ENCODE data around the gene ZBTB7C. TPM values are rescaled to one million over a fixed set of nuclear protein-coding genes. Genes with fewer than 3 reads are reported as not detected.

The ZBTB7C gene
- total RNA-seq, 1 experiment from 2014 or later = 0.32 TPM

DNA sequence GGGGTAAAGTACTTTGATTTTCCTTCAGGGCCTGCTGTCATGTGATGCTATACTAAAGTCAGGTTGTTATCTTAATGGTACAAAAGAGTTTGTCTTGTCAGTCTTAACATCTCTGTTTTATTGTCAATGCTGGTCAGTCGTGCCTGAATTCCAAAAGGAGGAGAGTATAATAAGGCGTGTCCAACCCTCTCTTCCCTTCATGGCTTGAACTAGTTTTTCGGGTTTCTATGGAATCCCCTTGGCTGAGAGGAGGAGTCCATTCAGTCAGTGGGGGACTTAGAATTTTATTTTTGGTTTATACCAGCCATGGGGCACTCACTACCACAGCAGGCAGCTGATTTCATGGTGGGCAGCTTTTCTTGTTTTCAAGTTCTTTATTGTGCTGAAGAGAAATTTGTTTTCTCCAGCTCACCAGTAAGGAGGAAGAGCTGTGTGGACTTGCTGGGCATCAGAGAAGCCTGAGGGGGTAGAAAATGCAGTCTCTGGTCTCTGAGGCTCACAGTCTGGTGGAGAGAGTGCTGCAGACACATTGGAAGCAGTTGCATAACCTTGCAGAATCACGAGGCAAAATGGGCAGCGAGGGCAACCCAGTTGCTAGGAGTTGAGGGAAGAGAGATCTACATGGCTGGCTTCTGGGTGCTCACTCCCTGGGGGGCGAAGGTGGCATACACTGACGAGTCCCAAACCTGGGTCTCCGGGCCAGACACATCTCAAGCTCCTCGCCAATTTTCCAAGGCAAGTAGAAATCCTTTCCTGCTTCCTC lies 193.1 kb downstream of the ZBTB7C start:
- Histone ChIP-seq H3K36me3 (ENCODE audit: insufficient read depth, low read length, poor library complexity, severe bottlenecking) (no peaks in the 10 kb centered on the region), H3K27ac (ENCODE audit: low read depth, low read length, poor library complexity, severe bottlenecking) (no peak overlapping the region), H3K27me3 (replicated peaks; ENCODE audit: insufficient read depth, low read depth, low read length, poor library complexity) (no peaks in the 10 kb centered on the region), H3K4me3 (ENCODE audit: low read depth, low read length, poor library complexity, severe bottlenecking) (no peak overlapping the region), H3K9me3 (ENCODE audit: low read depth, low read length, poor library complexity, severe bottlenecking) (no peaks in the 10 kb centered on the region), H3K4me1 (ENCODE audit: insufficient read depth, low read length, poor library complexity, severe bottlenecking) (no peaks in the 10 kb centered on the region)
- no TSS peak for BruUV-seq (replicated peaks)
- DNase-seq (ENCODE audit: low spot score) = no peak
- TF ChIP-seq EZH2 (IDR thresholded peaks at IDR 0.05; ENCODE audit: borderline replicate concordance, low read depth, low read length, poor library complexity, severe bottlenecking) (no peak), CTCF (conservative IDR thresholded peaks at IDR 0.05; ENCODE audit: low read depth, low read length) (no peak)
- ChIA-PET CTCF (no interaction called here), POLR2A (ENCODE audit: low non-redundant PET) (no interaction called here)
- intact Hi-C loops (cut with micrococcal nuclease; ENCODE audit: unreplicated experiment) = no loop called here

DNA sequence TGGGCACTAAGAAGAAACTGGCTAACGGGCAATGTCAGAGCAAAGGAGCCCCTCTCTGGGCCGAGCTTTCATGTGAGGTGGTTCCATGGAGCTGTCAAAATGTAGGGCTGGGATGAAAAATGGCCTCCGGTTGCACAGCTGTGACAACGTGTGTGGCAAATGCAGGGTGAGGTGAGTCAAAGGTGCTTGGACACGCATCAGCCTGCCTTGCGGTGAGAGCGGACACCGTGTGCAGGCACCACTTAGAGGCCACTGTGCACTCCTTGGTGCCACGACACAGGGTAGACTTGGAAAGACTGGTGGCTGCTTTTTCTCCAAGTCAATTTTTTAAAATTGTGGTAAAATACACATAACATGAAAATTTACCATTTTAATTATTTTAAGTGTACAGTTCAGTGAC lies 195.4 kb downstream of the ZBTB7C start:
- no peaks in the 10 kb centered on the region for H3K27me3 ChIP-seq (replicated peaks; ENCODE audit: insufficient read depth, low read depth, low read length, poor library complexity)
- H3K27ac ChIP-seq (ENCODE audit: low read depth, low read length, poor library complexity, severe bottlenecking) = no peak overlapping the region
- TF ChIP-seq CTCF (conservative IDR thresholded peaks at IDR 0.05; ENCODE audit: low read depth, low read length) (no peak), EZH2 (IDR thresholded peaks at IDR 0.05; ENCODE audit: borderline replicate concordance, low read depth, low read length, poor library complexity, severe bottlenecking) (no peak)
- no peaks in the 10 kb centered on the region for H3K36me3 ChIP-seq (ENCODE audit: insufficient read depth, low read length, poor library complexity, severe bottlenecking)
- no TSS peak for BruUV-seq (replicated peaks)
- H3K4me1 ChIP-seq (ENCODE audit: insufficient read depth, low read length, poor library complexity, severe bottlenecking) = no peaks in the 10 kb centered on the region
- CTCF ChIA-PET = no interaction called here
- H3K4me3 ChIP-seq (ENCODE audit: low read depth, low read length, poor library complexity, severe bottlenecking) = no peak overlapping the region
- H3K9me3 ChIP-seq (ENCODE audit: low read depth, low read length, poor library complexity, severe bottlenecking) = no peaks in the 10 kb centered on the region
- no peak for DNase-seq (ENCODE audit: low spot score)
- intact Hi-C loops (cut with micrococcal nuclease; ENCODE audit: unreplicated experiment) = no loop called here
- POLR2A ChIA-PET (ENCODE audit: low non-redundant PET) = interaction anchor here (0.6 kb wide), 1 partner anchor 155 kb away, joined by 3 read pairs; no protein-coding TSS in a partner anchor

GRCh38 chr18:48208432-48209140 lies 200.6 kb downstream of the ZBTB7C start:
- intact Hi-C loops (cut with micrococcal nuclease; ENCODE audit: unreplicated experiment) = no loop called here
- no peaks in the 10 kb centered on the region for H3K9me3 ChIP-seq (ENCODE audit: low read depth, low read length, poor library complexity, severe bottlenecking)
- H3K4me3 ChIP-seq (ENCODE audit: low read depth, low read length, poor library complexity, severe bottlenecking) = no peak overlapping the region
- TF ChIP-seq CTCF (conservative IDR thresholded peaks at IDR 0.05; ENCODE audit: low read depth, low read length) (no peak), EZH2 (IDR thresholded peaks at IDR 0.05; ENCODE audit: borderline replicate concordance, low read depth, low read length, poor library complexity, severe bottlenecking) (no peak)
- no peaks in the 10 kb centered on the region for H3K27me3 ChIP-seq (replicated peaks; ENCODE audit: insufficient read depth, low read depth, low read length, poor library complexity)
- no TSS peak for BruUV-seq (replicated peaks)
- no peaks in the 10 kb centered on the region for H3K36me3 ChIP-seq (ENCODE audit: insufficient read depth, low read length, poor library complexity, severe bottlenecking)
- ChIA-PET CTCF (no interaction called here), POLR2A (ENCODE audit: low non-redundant PET) (no interaction called here)
- no peak for DNase-seq (ENCODE audit: low spot score)
- no peak overlapping the region for H3K27ac ChIP-seq (ENCODE audit: low read depth, low read length, poor library complexity, severe bottlenecking)
- no peaks in the 10 kb centered on the region for H3K4me1 ChIP-seq (ENCODE audit: insufficient read depth, low read length, poor library complexity, severe bottlenecking)
